Measurements from ENCODE around the gene SIGLEC6. TPM values are rescaled to one million over a fixed set of nuclear protein-coding genes. Genes with fewer than 3 reads are reported as not detected.

Gene SIGLEC6
- total and polyA plus RNA-seq, 2 experiments from 2014 or later = not detected

- H3K4me1 ChIP-seq (ENCODE audit: insufficient read depth) = no peaks in the 10 kb centered on the region
- no peak for DNase-seq (ENCODE audit: low spot score)
- no peak overlapping the region for H3K4me3 ChIP-seq
- H2AFZ ChIP-seq = no peak overlapping the region
- TF ChIP-seq EZH2phosphoT487 (IDR thresholded peaks at IDR 0.05; ENCODE audit: low read depth, severe bottlenecking, unreplicated experiment) = no peak
- TF ChIP-seq EZH2 (IDR thresholded peaks at IDR 0.05; ENCODE audit: borderline replicate concordance) = no peak
- TF ChIP-seq CTCF (IDR thresholded peaks at IDR 0.05; ENCODE audit: poor library complexity) = no peak
- H3K9me2 ChIP-seq (replicated peaks; ENCODE audit: insufficient read depth) = no peaks in the 10 kb centered on the region
- no peaks in the 10 kb centered on the region for H3K79me2 ChIP-seq
- H3K27ac ChIP-seq = no peak overlapping the region
- 69% methylated on average over 10 of the region's 10 CpGs for WGBS (ENCODE audit: low lambda C conversion rate, missing lambda C conversion rate)
- no peak overlapping the region for H3K4me2 ChIP-seq
- no peaks in the 10 kb centered on the region for H3K36me3 ChIP-seq (replicated peaks; ENCODE audit: insufficient read depth, low read depth)
- no peaks in the 10 kb centered on the region for H3K9me3 ChIP-seq (ENCODE audit: low read depth)
- no peaks in the 10 kb centered on the region for H4K20me1 ChIP-seq (ENCODE audit: insufficient read depth, poor library complexity, severe bottlenecking)
- H3K27me3 ChIP-seq = no peaks in the 10 kb centered on the region
These were observed 10.2 kb upstream of the SIGLEC6 start for GRCh38 chr19:51541458-51542357.

GRCh38 chr19:51539821-51540366 lies 8.4 kb upstream of the SIGLEC6 start:
- Histone ChIP-seq H3K4me1 (ENCODE audit: insufficient read depth) (no peaks in the 10 kb centered on the region), H3K27ac (no peak overlapping the region), H2AFZ (no peak overlapping the region), H3K4me3 (no peak overlapping the region), H3K4me2 (no peak overlapping the region), H4K20me1 (ENCODE audit: insufficient read depth, poor library complexity, severe bottlenecking) (no peaks in the 10 kb centered on the region), H3K9me2 (replicated peaks; ENCODE audit: insufficient read depth) (no peaks in the 10 kb centered on the region), H3K36me3 (replicated peaks; ENCODE audit: insufficient read depth, low read depth) (no peaks in the 10 kb centered on the region), H3K9me3 (ENCODE audit: low read depth) (no peaks in the 10 kb centered on the region), H3K27me3 (no peaks in the 10 kb centered on the region), H3K79me2 (no peaks in the 10 kb centered on the region)
- DNase-seq (ENCODE audit: low spot score) = no peak
- TF ChIP-seq EZH2 (IDR thresholded peaks at IDR 0.05; ENCODE audit: borderline replicate concordance) = no peak
- no peak for TF ChIP-seq CTCF (IDR thresholded peaks at IDR 0.05; ENCODE audit: poor library complexity)
- no peak for TF ChIP-seq EZH2phosphoT487 (IDR thresholded peaks at IDR 0.05; ENCODE audit: low read depth, severe bottlenecking, unreplicated experiment)
- 77% methylated on average over 4 of the region's 4 CpGs for WGBS (ENCODE audit: low lambda C conversion rate, missing lambda C conversion rate)

- TF ChIP-seq EZH2 (IDR thresholded peaks at IDR 0.05; ENCODE audit: borderline replicate concordance) (no peak), EZH2phosphoT487 (IDR thresholded peaks at IDR 0.05; ENCODE audit: low read depth, severe bottlenecking, unreplicated experiment) (no peak), CTCF (IDR thresholded peaks at IDR 0.05; ENCODE audit: poor library complexity) (no peak)
- WGBS (ENCODE audit: low lambda C conversion rate, missing lambda C conversion rate) = 80% methylated on average over 1 of the region's 1 CpG
- H3K4me2 ChIP-seq = no peak overlapping the region
- no peaks in the 10 kb centered on the region for H3K4me1 ChIP-seq (ENCODE audit: insufficient read depth)
- H3K36me3 ChIP-seq (replicated peaks; ENCODE audit: insufficient read depth, low read depth) = no peaks in the 10 kb centered on the region
- DNase-seq (ENCODE audit: low spot score) = no peak
- no peaks in the 10 kb centered on the region for H3K27me3 ChIP-seq
- no peaks in the 10 kb centered on the region for H4K20me1 ChIP-seq (ENCODE audit: insufficient read depth, poor library complexity, severe bottlenecking)
- H3K27ac ChIP-seq = no peak overlapping the region
- no peaks in the 10 kb centered on the region for H3K9me3 ChIP-seq (ENCODE audit: low read depth)
- H3K4me3 ChIP-seq = no peak overlapping the region
- H2AFZ ChIP-seq = no peak overlapping the region
- no peaks in the 10 kb centered on the region for H3K79me2 ChIP-seq
- H3K9me2 ChIP-seq (replicated peaks; ENCODE audit: insufficient read depth) = no peaks in the 10 kb centered on the region
These were observed 4.1 kb upstream of the SIGLEC6 start for GRCh38 chr19:51535535-51535934.
